ENCODE measurements around the gene YJU2. TPM values are rescaled to one million over a fixed set of nuclear protein-coding genes. Genes with fewer than 3 reads are reported as not detected.
"Not testable (repeated sequence)": the region's sequence is repeated elsewhere in the genome, so short reads cannot be mapped to it uniquely, and the experiment has no call there.

Gene YJU2
- total RNA-seq, 1 experiment from 2014 or later = 22.3 TPM

GRCh38 chr19:4228765-4229178 lies 18.1 kb upstream of the YJU2 start:
- DNase-seq (ENCODE audit: low read depth) = no peak

- peak; percentile 56 for DNase-seq (ENCODE audit: low read depth)
These were observed 17.5 kb upstream of the YJU2 start, which contains the start of gene EBI3 for GRCh38 chr19:4229179-4229931. TSS of gene EBI3 (plus strand) at chr19:4229523. CDS start at chr19:4229551, 28 bp downstream.

- not testable (repeated sequence) for DNase-seq (ENCODE audit: low read depth)
These were observed 16.6 kb upstream of the YJU2 start for GRCh38 chr19:4230237-4230636.

GRCh38 chr19:4231521-4231920 lies 15.4 kb upstream of the YJU2 start:
- DNase-seq (ENCODE audit: low read depth) = not testable (repeated sequence)

GRCh38 chr19:4232139-4232538 lies 14.7 kb upstream of the YJU2 start:
- DNase-seq (ENCODE audit: low read depth) = not testable (repeated sequence)

GRCh38 chr19:4232614-4233281 lies 14.1 kb upstream of the YJU2 start:
- DNase-seq (ENCODE audit: low read depth) = peak; percentile 47

GRCh38 chr19:4233282-4233853 lies 13.5 kb upstream of the YJU2 start:
- peak; percentile 33 for DNase-seq (ENCODE audit: low read depth)

GRCh38 chr19:4234142-4234861 lies 12.6 kb upstream of the YJU2 start:
- no peak for DNase-seq (ENCODE audit: low read depth)

- no peak for DNase-seq (ENCODE audit: low read depth)
These were observed 12.0 kb upstream of the YJU2 start for GRCh38 chr19:4234862-4235201.

GRCh38 chr19:4237510-4237909 lies 9.4 kb upstream of the YJU2 start:
- not testable (repeated sequence) for DNase-seq (ENCODE audit: low read depth)

- no peak for DNase-seq (ENCODE audit: low read depth)
These were observed 8.0 kb upstream of the YJU2 start for GRCh38 chr19:4238831-4239230.

- DNase-seq (ENCODE audit: low read depth) = no peak
These were observed 5.0 kb upstream of the YJU2 start for GRCh38 chr19:4241824-4242430.

- DNase-seq (ENCODE audit: low read depth) = not testable (repeated sequence)
These were observed 942 bp upstream of the YJU2 start for GRCh38 chr19:4245938-4246337.

GRCh38 chr19:4256563-4256962 lies 9.7 kb downstream of the YJU2 start:
- DNase-seq (ENCODE audit: low read depth) = no peak

GRCh38 chr19:4257025-4257424 lies 10.1 kb downstream of the YJU2 start:
- no peak for DNase-seq (ENCODE audit: low read depth)

- no peak for DNase-seq (ENCODE audit: low read depth)
These were observed 11.3 kb downstream of the YJU2 start for GRCh38 chr19:4258181-4258580.

- DNase-seq (ENCODE audit: low read depth) = no peak
These were observed 13.8 kb downstream of the YJU2 start for GRCh38 chr19:4260613-4261191.

GRCh38 chr19:4264812-4265211 lies 17.9 kb downstream of the YJU2 start:
- no peak for DNase-seq (ENCODE audit: low read depth)

- DNase-seq (ENCODE audit: low read depth) = no peak
These were observed 19.5 kb downstream of the YJU2 start for GRCh38 chr19:4266253-4267000.

GRCh38 chr19:4267101-4267900 lies 20.4 kb downstream of the YJU2 start:
- peak; percentile 62 for DNase-seq (ENCODE audit: low read depth)
